DND-41 (cell line): Measurements from ENCODE around the gene OSBPL5.

Experiments used
- ATAC-seq: fragments of 200-7000 bp; cut with Tn5 transposase; 3 replicates; pipeline ENCODE4 v1.9.1; 2021; ENCODE audit warnings: low read depth; ENCODE audit not compliant: insufficient read depth
- DNase-seq: peaks from one replicate; pipeline ENCODE4 v3.0.0-alpha.2; 2020
- H2AFZ ChIP-seq: 2 replicates; pipeline ENCODE4 v1.6.0; 2012; ENCODE audit warnings: low read depth, low read length
- H3K27ac ChIP-seq: 2 replicates; pipeline ENCODE4 v1.5.1; 2012; ENCODE audit warnings: low read length, inconsistent platforms
- H3K27me3 ChIP-seq: fragments of 200-600 bp; sonication (generic); 2 replicates; pipeline ENCODE4 v1.6.0; 2012; ENCODE audit warnings: low read length, mild to moderate bottlenecking, inconsistent platforms; ENCODE audit not compliant: insufficient read depth, poor library complexity
- H3K36me3 ChIP-seq: 2 replicates; pipeline ENCODE4 v1.5.1; 2012; ENCODE audit warnings: low read length, inconsistent platforms; ENCODE audit not compliant: insufficient read depth
- H3K4me1 ChIP-seq: 2 replicates; pipeline ENCODE4 v1.5.1; 2012; ENCODE audit warnings: mild to moderate bottlenecking, low read length; ENCODE audit not compliant: insufficient read depth
- H3K4me2 ChIP-seq: 2 replicates; pipeline ENCODE4 v1.6.0; 2012; ENCODE audit warnings: mild to moderate bottlenecking, moderate library complexity, low read length, inconsistent platforms; ENCODE audit not compliant: insufficient read depth
- H3K4me3 ChIP-seq, 2 experiments: fragments of 200-600 bp in 1 of 2; shearing (Covaris generic) in 1 of 2; 2 replicates each; pipeline ENCODE4 v1.5.1; 2012 to 2016; ENCODE audit warnings: inconsistent platforms in 2 of 2, low read length in 2 of 2, mild to moderate bottlenecking in 2 of 2, low read depth in 1 of 2, moderate library complexity in 1 of 2
- H3K79me2 ChIP-seq: 2 replicates; pipeline ENCODE4 v1.6.0; 2012; ENCODE audit warnings: low read length, inconsistent platforms; ENCODE audit not compliant: insufficient read depth
- H3K9ac ChIP-seq: 2 replicates; pipeline ENCODE4 v1.6.0; 2012; ENCODE audit warnings: low read depth, mild to moderate bottlenecking, inconsistent platforms, low read length, moderate library complexity
- H3K9me3 ChIP-seq: 2 replicates; pipeline ENCODE4 v1.5.1; 2012; ENCODE audit warnings: low read length, moderate library complexity, mild to moderate bottlenecking, inconsistent platforms; ENCODE audit not compliant: insufficient read depth, severe bottlenecking
- H4K20me1 ChIP-seq: 2 replicates; pipeline ENCODE4 v1.6.0; 2012; ENCODE audit warnings: low read length; ENCODE audit not compliant: insufficient read depth
- EZH2 ChIP-seq: IDR thresholded peaks from 3 replicates; pipeline ENCODE4 v1.6.1; 2012; ENCODE audit warnings: borderline replicate concordance, low read depth, mild to moderate bottlenecking, moderate library complexity, low read length, inconsistent platforms; ENCODE audit not compliant: severe bottlenecking
- TF ChIP-seq, protein P1 (sequence below): IDR thresholded peaks from 2 replicates; pipeline ENCODE4 v1.5.1; 2012; ENCODE audit warnings: borderline replicate concordance, low read length, moderate library complexity, mild to moderate bottlenecking; ENCODE audit not compliant: poor library complexity, severe bottlenecking; ENCODE audit errors: extremely low read depth

OSBPL5 gene

DNA sequence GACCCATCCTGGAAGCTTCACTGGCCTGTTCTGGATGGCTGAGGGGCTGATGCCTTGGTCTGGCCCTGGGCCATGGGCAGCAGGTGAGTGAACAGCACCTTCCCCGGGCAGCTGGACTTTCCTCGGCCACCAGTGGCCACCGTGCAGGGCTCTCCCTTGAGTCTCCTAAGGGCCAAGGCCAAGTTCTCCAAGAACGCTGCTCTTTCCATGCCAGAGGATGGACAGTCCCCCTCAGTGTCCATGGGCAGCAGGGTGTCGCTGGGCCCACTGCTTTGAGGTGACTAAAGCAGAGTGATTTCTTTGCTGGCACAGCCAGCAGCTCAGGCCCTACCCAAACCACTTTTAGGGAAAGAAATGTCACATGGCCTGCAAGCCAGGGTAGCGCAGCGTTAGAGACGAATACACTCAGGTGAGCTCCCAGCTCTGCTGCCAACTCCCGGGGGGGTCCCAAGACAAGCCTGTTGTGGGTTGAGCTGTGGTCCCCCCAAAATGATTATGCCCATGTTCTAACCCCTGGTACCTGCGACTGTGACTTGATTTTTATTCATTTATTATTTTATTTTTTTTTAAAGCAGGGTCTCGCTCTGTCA, 104.6 kb downstream of the OSBPL5 start:
- TF ChIP-seq EZH2 = no peak
- TF ChIP-seq, protein P1, sequence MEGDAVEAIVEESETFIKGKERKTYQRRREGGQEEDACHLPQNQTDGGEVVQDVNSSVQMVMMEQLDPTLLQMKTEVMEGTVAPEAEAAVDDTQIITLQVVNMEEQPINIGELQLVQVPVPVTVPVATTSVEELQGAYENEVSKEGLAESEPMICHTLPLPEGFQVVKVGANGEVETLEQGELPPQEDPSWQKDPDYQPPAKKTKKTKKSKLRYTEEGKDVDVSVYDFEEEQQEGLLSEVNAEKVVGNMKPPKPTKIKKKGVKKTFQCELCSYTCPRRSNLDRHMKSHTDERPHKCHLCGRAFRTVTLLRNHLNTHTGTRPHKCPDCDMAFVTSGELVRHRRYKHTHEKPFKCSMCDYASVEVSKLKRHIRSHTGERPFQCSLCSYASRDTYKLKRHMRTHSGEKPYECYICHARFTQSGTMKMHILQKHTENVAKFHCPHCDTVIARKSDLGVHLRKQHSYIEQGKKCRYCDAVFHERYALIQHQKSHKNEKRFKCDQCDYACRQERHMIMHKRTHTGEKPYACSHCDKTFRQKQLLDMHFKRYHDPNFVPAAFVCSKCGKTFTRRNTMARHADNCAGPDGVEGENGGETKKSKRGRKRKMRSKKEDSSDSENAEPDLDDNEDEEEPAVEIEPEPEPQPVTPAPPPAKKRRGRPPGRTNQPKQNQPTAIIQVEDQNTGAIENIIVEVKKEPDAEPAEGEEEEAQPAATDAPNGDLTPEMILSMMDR = no peak
- no peak overlapping the region for H3K9ac ChIP-seq
- peaks cover 3% of the 10 kb centered on the region; the same call in 1 of the 2 replicates for H4K20me1 ChIP-seq
- H3K4me1 ChIP-seq = peaks cover 20% of the 10 kb centered on the region
- no peak overlapping the region for H3K27ac ChIP-seq
- DNase-seq (no peak), ATAC-seq (no peak)
- H3K4me2 ChIP-seq = no peak overlapping the region
- H3K27me3 ChIP-seq = no peaks in the 10 kb centered on the region
- no peaks in the 10 kb centered on the region; the same call in 1 of the 2 replicates for H3K36me3 ChIP-seq
- H3K9me3 ChIP-seq = peaks cover 3% of the 10 kb centered on the region
- H3K4me3 ChIP-seq = no peak overlapping the region
- H3K79me2 ChIP-seq = peaks cover 17% of the 10 kb centered on the region
- H2AFZ ChIP-seq = no peak overlapping the region

GRCh38 chr11:3058753-3059664, 106.1 kb downstream of the OSBPL5 start:
- DNase-seq (no peak), ATAC-seq (no peak)
- H3K4me2 ChIP-seq = no peak overlapping the region
- no peaks in the 10 kb centered on the region for H3K27me3 ChIP-seq
- peaks cover 31% of the 10 kb centered on the region for H3K79me2 ChIP-seq
- no peaks in the 10 kb centered on the region for H3K9me3 ChIP-seq
- H3K27ac ChIP-seq = no peak overlapping the region
- H3K36me3 ChIP-seq = peaks cover 9% of the 10 kb centered on the region
- no peak for TF ChIP-seq EZH2
- TF ChIP-seq, protein P1 = no peak
- no peak overlapping the region for H3K4me3 ChIP-seq
- no peak overlapping the region for H3K9ac ChIP-seq
- peaks cover 10% of the 10 kb centered on the region; the same call in 1 of the 2 replicates for H4K20me1 ChIP-seq
- no peak overlapping the region for H2AFZ ChIP-seq
- H3K4me1 ChIP-seq = peaks cover 29% of the 10 kb centered on the region

- TF ChIP-seq EZH2 = no peak
- TF ChIP-seq, protein P1 = no peak
- Histone ChIP-seq H3K4me1 (peaks cover 29% of the 10 kb centered on the region), H3K4me3 (peak within 1 kb of the TSS; percentile 68 to 87; a peak in 3 of 4 replicates), H3K4me2 (peak within 1 kb of the TSS; percentile 85), H3K36me3 (peaks cover 21% of the 10 kb centered on the region), H3K27me3 (no peaks in the 10 kb centered on the region), H3K27ac (peak within 1 kb of the TSS; percentile 88), H2AFZ (peak within 1 kb of the TSS; percentile 77), H3K79me2 (peaks cover 46% of the 10 kb centered on the region), H3K9ac (peak within 1 kb of the TSS; percentile 91), H4K20me1 (peaks cover 21% of the 10 kb centered on the region; the same call in 1 of the 2 replicates), H3K9me3 (no peaks in the 10 kb centered on the region)
- ATAC-seq (peak; percentile 97), DNase-seq (peak; percentile 96)
These were observed 107.8 kb downstream of the OSBPL5 start, which contains the start of gene CARS1 for GRCh38 chr11:3057069-3057963. Gene CARS1, minus strand, starts transcription at chr11:3057423. Its CDS starts 56 bp downstream, at chr11:3057367.
